ENCODE results near the gene EPHB1.

DNA sequence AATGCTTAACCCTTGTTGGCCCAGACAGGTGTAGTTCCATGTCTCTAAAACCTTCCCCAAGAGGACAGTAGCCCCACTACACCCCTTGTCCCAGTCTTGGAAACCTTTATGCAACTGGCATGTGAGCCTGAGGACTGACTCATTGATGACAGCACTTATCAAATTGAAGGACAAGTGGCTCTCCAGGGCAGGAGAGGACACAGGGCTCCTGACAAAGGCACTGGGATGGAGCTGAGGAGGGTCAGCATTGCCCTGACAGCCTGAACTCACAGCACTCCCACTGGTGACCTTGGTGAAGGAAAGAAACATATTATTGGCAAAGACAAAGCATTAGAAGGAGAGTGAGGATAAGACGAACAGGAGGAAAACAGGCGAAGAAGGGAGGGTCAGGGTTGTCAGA is 139.9 kb downstream of the EPHB1 start:
- TF ChIP-seq, protein P1, sequence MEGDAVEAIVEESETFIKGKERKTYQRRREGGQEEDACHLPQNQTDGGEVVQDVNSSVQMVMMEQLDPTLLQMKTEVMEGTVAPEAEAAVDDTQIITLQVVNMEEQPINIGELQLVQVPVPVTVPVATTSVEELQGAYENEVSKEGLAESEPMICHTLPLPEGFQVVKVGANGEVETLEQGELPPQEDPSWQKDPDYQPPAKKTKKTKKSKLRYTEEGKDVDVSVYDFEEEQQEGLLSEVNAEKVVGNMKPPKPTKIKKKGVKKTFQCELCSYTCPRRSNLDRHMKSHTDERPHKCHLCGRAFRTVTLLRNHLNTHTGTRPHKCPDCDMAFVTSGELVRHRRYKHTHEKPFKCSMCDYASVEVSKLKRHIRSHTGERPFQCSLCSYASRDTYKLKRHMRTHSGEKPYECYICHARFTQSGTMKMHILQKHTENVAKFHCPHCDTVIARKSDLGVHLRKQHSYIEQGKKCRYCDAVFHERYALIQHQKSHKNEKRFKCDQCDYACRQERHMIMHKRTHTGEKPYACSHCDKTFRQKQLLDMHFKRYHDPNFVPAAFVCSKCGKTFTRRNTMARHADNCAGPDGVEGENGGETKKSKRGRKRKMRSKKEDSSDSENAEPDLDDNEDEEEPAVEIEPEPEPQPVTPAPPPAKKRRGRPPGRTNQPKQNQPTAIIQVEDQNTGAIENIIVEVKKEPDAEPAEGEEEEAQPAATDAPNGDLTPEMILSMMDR (IDR thresholded peaks at IDR 0.05; ENCODE audit: low read depth, low read length, missing input control): no peak
- TF ChIP-seq, protein P2, sequence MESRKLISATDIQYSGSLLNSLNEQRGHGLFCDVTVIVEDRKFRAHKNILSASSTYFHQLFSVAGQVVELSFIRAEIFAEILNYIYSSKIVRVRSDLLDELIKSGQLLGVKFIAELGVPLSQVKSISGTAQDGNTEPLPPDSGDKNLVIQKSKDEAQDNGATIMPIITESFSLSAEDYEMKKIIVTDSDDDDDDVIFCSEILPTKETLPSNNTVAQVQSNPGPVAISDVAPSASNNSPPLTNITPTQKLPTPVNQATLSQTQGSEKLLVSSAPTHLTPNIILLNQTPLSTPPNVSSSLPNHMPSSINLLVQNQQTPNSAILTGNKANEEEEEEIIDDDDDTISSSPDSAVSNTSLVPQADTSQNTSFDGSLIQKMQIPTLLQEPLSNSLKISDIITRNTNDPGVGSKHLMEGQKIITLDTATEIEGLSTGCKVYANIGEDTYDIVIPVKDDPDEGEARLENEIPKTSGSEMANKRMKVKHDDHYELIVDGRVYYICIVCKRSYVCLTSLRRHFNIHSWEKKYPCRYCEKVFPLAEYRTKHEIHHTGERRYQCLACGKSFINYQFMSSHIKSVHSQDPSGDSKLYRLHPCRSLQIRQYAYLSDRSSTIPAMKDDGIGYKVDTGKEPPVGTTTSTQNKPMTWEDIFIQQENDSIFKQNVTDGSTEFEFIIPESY (IDR thresholded peaks at IDR 0.05): no peak
- TF ChIP-seq YY1 (IDR thresholded peaks at IDR 0.05) (no peak), TAF1 (conservative IDR thresholded peaks at IDR 0.05) (no peak), RAD21 (IDR thresholded peaks at IDR 0.05) (no peak), GABPA (IDR thresholded peaks at IDR 0.05 in 1 of 2, conservative IDR thresholded peaks at IDR 0.05 in 1 of 2) (no peak), SP1 (IDR thresholded peaks at IDR 0.05) (no peak), RXRA (IDR thresholded peaks at IDR 0.05) (no peak), NR2F2 (IDR thresholded peaks at IDR 0.05) (no peak), JUND (IDR thresholded peaks at IDR 0.05) (no peak), EGR1 (IDR thresholded peaks at IDR 0.05; ENCODE audit: low read depth in 2 of 2) (no peak)
- TF ChIP-seq, protein P3, sequence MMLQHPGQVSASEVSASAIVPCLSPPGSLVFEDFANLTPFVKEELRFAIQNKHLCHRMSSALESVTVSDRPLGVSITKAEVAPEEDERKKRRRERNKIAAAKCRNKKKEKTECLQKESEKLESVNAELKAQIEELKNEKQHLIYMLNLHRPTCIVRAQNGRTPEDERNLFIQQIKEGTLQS (IDR thresholded peaks at IDR 0.05): no peak
- TF ChIP-seq, protein P4, sequence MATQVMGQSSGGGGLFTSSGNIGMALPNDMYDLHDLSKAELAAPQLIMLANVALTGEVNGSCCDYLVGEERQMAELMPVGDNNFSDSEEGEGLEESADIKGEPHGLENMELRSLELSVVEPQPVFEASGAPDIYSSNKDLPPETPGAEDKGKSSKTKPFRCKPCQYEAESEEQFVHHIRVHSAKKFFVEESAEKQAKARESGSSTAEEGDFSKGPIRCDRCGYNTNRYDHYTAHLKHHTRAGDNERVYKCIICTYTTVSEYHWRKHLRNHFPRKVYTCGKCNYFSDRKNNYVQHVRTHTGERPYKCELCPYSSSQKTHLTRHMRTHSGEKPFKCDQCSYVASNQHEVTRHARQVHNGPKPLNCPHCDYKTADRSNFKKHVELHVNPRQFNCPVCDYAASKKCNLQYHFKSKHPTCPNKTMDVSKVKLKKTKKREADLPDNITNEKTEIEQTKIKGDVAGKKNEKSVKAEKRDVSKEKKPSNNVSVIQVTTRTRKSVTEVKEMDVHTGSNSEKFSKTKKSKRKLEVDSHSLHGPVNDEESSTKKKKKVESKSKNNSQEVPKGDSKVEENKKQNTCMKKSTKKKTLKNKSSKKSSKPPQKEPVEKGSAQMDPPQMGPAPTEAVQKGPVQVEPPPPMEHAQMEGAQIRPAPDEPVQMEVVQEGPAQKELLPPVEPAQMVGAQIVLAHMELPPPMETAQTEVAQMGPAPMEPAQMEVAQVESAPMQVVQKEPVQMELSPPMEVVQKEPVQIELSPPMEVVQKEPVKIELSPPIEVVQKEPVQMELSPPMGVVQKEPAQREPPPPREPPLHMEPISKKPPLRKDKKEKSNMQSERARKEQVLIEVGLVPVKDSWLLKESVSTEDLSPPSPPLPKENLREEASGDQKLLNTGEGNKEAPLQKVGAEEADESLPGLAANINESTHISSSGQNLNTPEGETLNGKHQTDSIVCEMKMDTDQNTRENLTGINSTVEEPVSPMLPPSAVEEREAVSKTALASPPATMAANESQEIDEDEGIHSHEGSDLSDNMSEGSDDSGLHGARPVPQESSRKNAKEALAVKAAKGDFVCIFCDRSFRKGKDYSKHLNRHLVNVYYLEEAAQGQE (IDR thresholded peaks at IDR 0.05): no peak
- TF ChIP-seq, protein P5, sequence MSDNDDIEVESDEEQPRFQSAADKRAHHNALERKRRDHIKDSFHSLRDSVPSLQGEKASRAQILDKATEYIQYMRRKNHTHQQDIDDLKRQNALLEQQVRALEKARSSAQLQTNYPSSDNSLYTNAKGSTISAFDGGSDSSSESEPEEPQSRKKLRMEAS (IDR thresholded peaks at IDR 0.05): no peak
